K562 (cell line): ENCODE data around the gene DOK4.

ENCODE experiments used
- CC2D1A ChIP-seq: fragments of 450-650 bp; IDR thresholded peaks from 2 replicates; pipeline ENCODE4 v1.6.1; 2017; ENCODE audit warnings: mild to moderate bottlenecking
- CTCF ChIP-seq, 3 experiments: IDR thresholded peaks in 2 of 3; conservative IDR thresholded peaks in 1 of 3; 2 replicates each; pipeline ENCODE4 v1.5.1; 2011 to 2012; ENCODE audit warnings: low read length in 3 of 3, mild to moderate bottlenecking in 3 of 3, control low read depth in 2 of 3, improper control_type of control experiment in 1 of 3, inconsistent platforms in 1 of 3, low read depth in 1 of 3, mixed read lengths in 1 of 3, moderate library complexity in 1 of 3; ENCODE audit not compliant: insufficient read depth in 2 of 3
- CTCFL ChIP-seq: IDR thresholded peaks from 2 replicates; pipeline ENCODE4 v1.6.1; 2011; ENCODE audit warnings: borderline replicate concordance, low read depth, mild to moderate bottlenecking, moderate library complexity, low read length; ENCODE audit not compliant: insufficient read depth, poor library complexity, severe bottlenecking
- SETDB1 ChIP-seq: IDR thresholded peaks from one replicate; pipeline ENCODE4 v1.6.1; 2012; ENCODE audit warnings: low read length, control low read depth, inconsistent platforms
- ZHX1 ChIP-seq: fragments of 150-350 bp; conservative IDR thresholded peaks from 2 replicates; pipeline ENCODE4 v1.6.1; 2014; ENCODE audit warnings: low read length

GRCh38 chr16:57508035-57508425, 21.7 kb upstream of the DOK4 start:
- no peak for TF ChIP-seq CTCFL
- TF ChIP-seq SETDB1 = no peak
- TF ChIP-seq CTCF (IDR thresholded peaks at IDR 0.05 in 2 of 3, conservative IDR thresholded peaks at IDR 0.05 in 1 of 3; ENCODE audit: insufficient read depth in 2 of 3, low read depth in 1 of 3, low read length in 3 of 3) = no peak
- no peak for TF ChIP-seq ZHX1
- no peak for TF ChIP-seq CC2D1A
